Measurements from ENCODE around the gene NASP. TPM values are rescaled to one million over a fixed set of nuclear protein-coding genes. Genes with fewer than 3 reads are reported as not detected.

Gene NASP
- polyA plus RNA-seq, 1 of the 3 experiments (the other 2 are of a cell fraction), result 152 TPM

- H3K27me3 ChIP-seq (ENCODE audit: insufficient read depth), result no peaks in the 10 kb centered on the region
- peaks cover 12% of the 10 kb centered on the region for H3F3A ChIP-seq (replicated peaks; ENCODE audit: insufficient read depth)
- TF ChIP-seq POLR2AphosphoS5 (IDR thresholded peaks at IDR 0.05; ENCODE audit: low read depth, low read length) (no peak), GATA2 (CRISPR knock-in tag; IDR thresholded peaks at IDR 0.05) (no peak), GABPA (IDR thresholded peaks at IDR 0.05; ENCODE audit: low read depth) (no peak), MEF2A (IDR thresholded peaks at IDR 0.05; ENCODE audit: borderline replicate concordance, low read depth) (no peak), JUND (IDR thresholded peaks at IDR 0.05) (no peak), TEAD4 (IDR thresholded peaks at IDR 0.05; ENCODE audit: borderline replicate concordance, insufficient read depth) (no peak), NRF1 (IDR thresholded peaks at IDR 0.05; ENCODE audit: low read depth, low read length) (no peak), MAX (IDR thresholded peaks at IDR 0.05; ENCODE audit: low read depth) (no peak), EP300 (IDR thresholded peaks at IDR 0.05; ENCODE audit: borderline replicate concordance in 1 of 2, low read depth in 1 of 2, low read length in 1 of 2) (no peak), USF2 (IDR thresholded peaks at IDR 0.05; ENCODE audit: borderline replicate concordance, low read depth, low read length) (no peak)
- no peak overlapping the region for H3K4me2 ChIP-seq
- H3K4me1 ChIP-seq (ENCODE audit: control insufficient read depth in 1 of 2, insufficient read depth in 2 of 2, low read depth in 1 of 2, low read length in 1 of 2), result peaks cover 0 to 5% of the 10 kb centered on the region in 2 experiments; a peak in 1 of 4 replicates
- ChIA-PET CTCF (interaction anchor here (0.7 to 10.0 kb wide), 19 partner anchors 10 to 255 kb away, joined by 3 to 164 read pairs (median 6); partner anchors contain the start of genes AKR1A1, NASP and PRDX1), POLR2A (interaction anchor here (3.9 kb wide), 1 partner anchor 48 kb away, joined by 30 read pairs; the partner anchor contains the start of gene PRDX1)
- no peak overlapping the region for H3K27ac ChIP-seq (ENCODE audit: low read depth in 2 of 2, low read length in 1 of 2)
- no peak overlapping the region for H2AFZ ChIP-seq (ENCODE audit: low read depth)
- 71% methylated on average over 4 of the region's 4 CpGs for WGBS (ENCODE audit: low lambda C conversion rate)
- H3K79me2 ChIP-seq (ENCODE audit: insufficient read depth), result no peaks in the 10 kb centered on the region
- H3K9ac ChIP-seq, result no peak overlapping the region
- H3K9me2 ChIP-seq, result no peaks in the 10 kb centered on the region
- H4K20me1 ChIP-seq (ENCODE audit: insufficient read depth), result no peaks in the 10 kb centered on the region
- H3K36me3 ChIP-seq (replicated peaks in 1 of 2; ENCODE audit: control insufficient read depth in 1 of 2, insufficient read depth in 2 of 2, low read length in 1 of 2), result peaks cover 23 to 41% of the 10 kb centered on the region in 2 experiments
- H3K9me3 ChIP-seq, result no peaks in the 10 kb centered on the region
- no peak overlapping the region for H3K4me3 ChIP-seq (ENCODE audit: low read depth in 2 of 2, low read length in 1 of 2)
- DNase-seq, result no peak
These were observed 14.3 kb upstream of the NASP start for GRCh38 chr1:45569571-45569961.

GRCh38 chr1:45569962-45570581 lies 13.8 kb upstream of the NASP start:
- Histone ChIP-seq H3K9me2 (no peaks in the 10 kb centered on the region), H3K79me2 (ENCODE audit: insufficient read depth) (no peaks in the 10 kb centered on the region), H3F3A (replicated peaks; ENCODE audit: insufficient read depth) (peaks cover 12% of the 10 kb centered on the region), H3K4me3 (ENCODE audit: low read depth in 2 of 2, low read length in 1 of 2) (no peak overlapping the region), H3K4me2 (no peak overlapping the region), H3K9me3 (no peaks in the 10 kb centered on the region), H3K9ac (no peak overlapping the region), H3K27ac (ENCODE audit: low read depth in 2 of 2, low read length in 1 of 2) (no peak overlapping the region), H2AFZ (ENCODE audit: low read depth) (no peak overlapping the region), H3K27me3 (ENCODE audit: insufficient read depth) (no peaks in the 10 kb centered on the region), H3K4me1 (ENCODE audit: control insufficient read depth in 1 of 2, insufficient read depth in 2 of 2, low read depth in 1 of 2, low read length in 1 of 2) (peaks cover 0 to 5% of the 10 kb centered on the region in 2 experiments; a peak in 1 of 4 replicates), H3K36me3 (replicated peaks in 1 of 2; ENCODE audit: control insufficient read depth in 1 of 2, insufficient read depth in 2 of 2, low read length in 1 of 2) (peaks cover 23 to 41% of the 10 kb centered on the region in 2 experiments), H4K20me1 (ENCODE audit: insufficient read depth) (no peaks in the 10 kb centered on the region)
- DNase-seq, result peak; percentile 73
- TF ChIP-seq SMC3 (IDR thresholded peaks at IDR 0.05; ENCODE audit: low read depth, low read length) (peak; percentile 83), CTCF (IDR thresholded peaks at IDR 0.05) (peak; percentile 98), TAF1 (IDR thresholded peaks at IDR 0.05; ENCODE audit: borderline replicate concordance, low read depth, low read length) (no peak), NFIC (IDR thresholded peaks at IDR 0.05; ENCODE audit: borderline replicate concordance) (no peak), RAD21 (IDR thresholded peaks at IDR 0.05; ENCODE audit: low read length) (peak; percentile 94)
- CTCF ChIA-PET, result interaction anchor here (0.6 to 10.0 kb wide), 31 partner anchors 10 to 310 kb away, joined by 3 to 164 read pairs (median 4); partner anchors contain the start of genes AKR1A1, NASP, PRDX1 and TESK2
- POLR2A ChIA-PET, result interaction anchor here (3.9 kb wide), 1 partner anchor 49 kb away, joined by 30 read pairs; the partner anchor contains the start of gene PRDX1
- 21% methylated on average over 6 of the region's 8 CpGs for WGBS (ENCODE audit: low lambda C conversion rate)
